Stimulated activated naive B cell treated with anti-CD40 and anti-IgM and Interleukin-4, amounts not matched to agents 10 μg/mL and 1 μg/mL and 100 μg/mL, for 72 hours (primary cell): ENCODE measurements around the gene IPO5.
"Not testable (repeated sequence)": the region's sequence is repeated elsewhere in the genome, so short reads cannot be mapped to it uniquely, and the experiment has no call there.

ENCODE experiments used
- ATAC-seq, 2 donors: fragments of 150-1000 bp; cut with Tn5 transposase; replicated peaks; 2 replicates each; pipeline ENCODE4 v1.10.0; 2021; ENCODE audit warnings: moderate library complexity in 1 of 2
- DNase-seq: peaks from one replicate; pipeline ENCODE4 v3.0.0; 2021
- H3K27ac Mint-ChIP-seq: one replicate; pipeline ENCODE4 v1.8.0; 2022; ENCODE audit warnings: mild to moderate bottlenecking, mixed read lengths
- H3K27me3 Mint-ChIP-seq, 2 donors: one replicate each; pipeline ENCODE4 v1.8.0; 2022; ENCODE audit warnings: mixed read lengths in 2 of 2
- H3K36me3 Mint-ChIP-seq, 2 donors: one replicate each; pipeline ENCODE4 v1.8.0; 2022; ENCODE audit warnings: mixed read lengths in 2 of 2, mild to moderate bottlenecking in 1 of 2
- H3K4me1 Mint-ChIP-seq, 2 donors: one replicate each; pipeline ENCODE4 v1.8.0; 2022; ENCODE audit warnings: mixed read lengths in 2 of 2, mild to moderate bottlenecking in 1 of 2
- H3K4me3 Mint-ChIP-seq, 2 donors: one replicate each; pipeline ENCODE4 v1.8.0; 2022; ENCODE audit warnings: mild to moderate bottlenecking in 2 of 2, mixed read lengths in 2 of 2, moderate library complexity in 1 of 2
- H3K9me3 Mint-ChIP-seq, 2 donors: one replicate each; pipeline ENCODE4 v1.8.0; 2022; ENCODE audit warnings: mixed read lengths in 2 of 2, mild to moderate bottlenecking in 1 of 2

IPO5 gene

DNA sequence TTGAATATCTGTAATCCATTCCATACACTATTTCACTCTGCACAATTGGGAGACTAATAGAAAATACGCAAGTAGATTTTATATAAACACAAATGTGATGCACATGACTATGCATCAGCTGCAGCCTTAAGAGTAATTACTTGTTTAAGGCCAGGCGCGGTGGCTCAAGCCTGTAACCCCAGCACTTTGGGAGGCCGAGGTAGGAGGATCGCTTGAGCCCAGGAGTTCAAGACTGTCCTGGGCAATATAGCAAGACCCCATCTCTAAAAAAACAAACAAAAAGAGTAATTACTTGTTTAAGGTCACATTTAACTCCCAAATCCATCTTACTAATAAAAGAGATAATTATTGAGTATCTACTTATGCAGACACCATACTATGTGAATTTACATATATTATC is 18.0 kb downstream of the IPO5 start:
- no peak for DNase-seq
- peaks cover 11 to 21% of the 10 kb centered on the region in 2 donors for H3K27me3 Mint-ChIP-seq
- no peaks in the 10 kb centered on the region for H3K36me3 Mint-ChIP-seq
- no peaks in the 10 kb centered on the region for H3K9me3 Mint-ChIP-seq
- ATAC-seq = no peak
- no peak overlapping the region for H3K27ac Mint-ChIP-seq
- no peak overlapping the region for H3K4me3 Mint-ChIP-seq
- peaks cover 0 to 5% of the 10 kb centered on the region in 2 donors for H3K4me1 Mint-ChIP-seq

DNA sequence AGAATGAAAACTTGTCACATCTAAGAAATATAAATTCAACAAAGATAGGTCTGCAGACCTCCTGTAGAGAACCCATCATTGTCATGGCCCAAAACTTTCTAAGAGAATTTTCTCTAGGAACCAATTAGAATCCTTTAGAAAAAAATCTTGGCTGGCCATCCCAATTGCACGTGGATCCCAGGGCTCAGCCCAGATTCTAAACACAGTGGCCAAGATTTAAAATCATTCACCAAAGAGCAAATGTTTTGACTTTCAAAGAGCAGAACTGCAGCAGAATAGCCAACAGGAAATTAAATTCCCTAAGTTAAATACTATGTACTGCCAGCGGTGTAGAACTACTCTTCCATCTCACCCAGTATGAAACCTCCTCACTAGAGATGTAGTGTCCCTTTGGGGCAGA is 21.3 kb downstream of the IPO5 start:
- H3K4me1 Mint-ChIP-seq = peaks cover 10 to 15% of the 10 kb centered on the region in 2 donors
- peaks cover 3 to 6% of the 10 kb centered on the region in 2 donors for H3K36me3 Mint-ChIP-seq
- no peaks in the 10 kb centered on the region for H3K9me3 Mint-ChIP-seq
- DNase-seq = no peak
- no peak overlapping the region for H3K27ac Mint-ChIP-seq
- no peaks in the 10 kb centered on the region for H3K27me3 Mint-ChIP-seq
- H3K4me3 Mint-ChIP-seq = no peak overlapping the region
- no peak for ATAC-seq

DNA sequence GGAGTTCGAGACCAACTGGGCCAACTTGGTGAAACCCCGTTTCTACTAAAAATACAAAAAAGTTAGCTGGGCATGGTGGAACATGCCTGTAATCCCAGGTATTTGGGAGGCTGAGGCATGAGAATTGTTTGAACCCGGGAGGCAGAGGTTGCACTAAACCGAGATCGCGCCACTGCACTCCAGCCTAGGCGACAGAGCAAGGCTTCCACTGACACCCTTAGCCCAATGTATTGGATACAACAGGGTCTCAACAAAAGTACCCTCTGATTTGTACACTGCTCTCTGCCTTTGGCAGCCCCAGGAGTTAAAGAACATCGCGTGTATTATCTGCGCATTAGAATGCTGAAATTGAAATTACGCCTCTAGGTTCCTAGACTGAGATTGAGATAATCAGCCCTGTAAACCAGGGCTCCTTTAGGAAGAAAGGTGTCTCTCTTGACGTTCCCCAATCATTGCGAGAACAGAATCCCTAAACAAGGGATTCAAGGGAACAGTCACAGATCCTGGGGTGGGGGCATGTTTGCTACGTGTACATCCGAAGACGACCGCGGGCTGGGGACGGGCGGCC is 21.9 kb downstream of the IPO5 start:
- peaks cover 10 to 15% of the 10 kb centered on the region in 2 donors for H3K4me1 Mint-ChIP-seq
- H3K27me3 Mint-ChIP-seq = no peaks in the 10 kb centered on the region
- DNase-seq = peak; percentile 4
- peak overlapping the region; percentile 97 for H3K4me3 Mint-ChIP-seq
- peaks cover 3 to 7% of the 10 kb centered on the region in 2 donors for H3K36me3 Mint-ChIP-seq
- H3K9me3 Mint-ChIP-seq = no peaks in the 10 kb centered on the region
- peak overlapping the region; percentile 100 for H3K27ac Mint-ChIP-seq
- ATAC-seq = peak; percentile 0

- no peaks in the 10 kb centered on the region for H3K27me3 Mint-ChIP-seq
- DNase-seq (peak; percentile 87), ATAC-seq (peak; percentile 91 to 93)
- H3K4me3 Mint-ChIP-seq = peak overlapping the region; percentile 97
- H3K4me1 Mint-ChIP-seq = peaks cover 12 to 17% of the 10 kb centered on the region in 2 donors
- no peaks in the 10 kb centered on the region for H3K9me3 Mint-ChIP-seq
- H3K27ac Mint-ChIP-seq = peak overlapping the region; percentile 100
- peaks cover 3 to 7% of the 10 kb centered on the region in 2 donors for H3K36me3 Mint-ChIP-seq
Measured at GRCh38 chr13:97975848-97976609, 22.6 kb downstream of the IPO5 start.

GRCh38 chr13:97976610-97977521 is 23.4 kb downstream of the IPO5 start:
- ATAC-seq (peak; percentile 44 to 57), DNase-seq (no peak)
- H3K9me3 Mint-ChIP-seq = no peaks in the 10 kb centered on the region
- peaks cover 13 to 20% of the 10 kb centered on the region in 2 donors for H3K4me1 Mint-ChIP-seq
- peak overlapping the region; percentile 94 to 97 for H3K4me3 Mint-ChIP-seq
- peaks cover 3 to 7% of the 10 kb centered on the region in 2 donors for H3K36me3 Mint-ChIP-seq
- no peaks in the 10 kb centered on the region for H3K27me3 Mint-ChIP-seq
- peak overlapping the region; percentile 96 for H3K27ac Mint-ChIP-seq

- H3K27me3 Mint-ChIP-seq = no peaks in the 10 kb centered on the region
- no peaks in the 10 kb centered on the region for H3K9me3 Mint-ChIP-seq
- H3K36me3 Mint-ChIP-seq = peaks cover 7 to 14% of the 10 kb centered on the region in 2 donors
- no peak overlapping the region for H3K4me3 Mint-ChIP-seq
- no peak overlapping the region for H3K27ac Mint-ChIP-seq
- ATAC-seq (no peak), DNase-seq (no peak)
- H3K4me1 Mint-ChIP-seq = peaks cover 15 to 20% of the 10 kb centered on the region in 2 donors
Measured at GRCh38 chr13:97977982-97978381, 24.5 kb downstream of the IPO5 start.

DNA sequence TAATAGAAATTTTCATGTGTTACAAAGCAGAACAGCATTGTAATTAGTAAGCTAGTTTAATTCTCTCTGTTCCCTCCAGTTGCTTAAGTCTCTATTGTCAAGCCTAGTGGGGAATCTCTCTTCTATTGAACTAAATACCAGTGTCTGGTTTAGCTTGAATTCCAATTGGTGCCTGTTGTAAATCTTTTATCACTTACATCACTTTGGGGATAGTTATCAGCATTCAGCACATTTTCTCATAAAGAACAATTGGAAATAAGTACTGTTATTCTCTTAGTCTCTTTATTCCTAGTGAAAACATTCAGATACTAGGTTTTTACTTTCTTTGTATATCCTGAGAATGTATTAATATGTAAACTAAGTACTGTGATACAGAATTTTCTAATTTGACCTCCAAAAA is 25.2 kb downstream of the IPO5 start:
- H3K27me3 Mint-ChIP-seq = no peaks in the 10 kb centered on the region
- no peak overlapping the region for H3K4me3 Mint-ChIP-seq
- DNase-seq (no peak), ATAC-seq (no peak)
- H3K9me3 Mint-ChIP-seq = no peaks in the 10 kb centered on the region
- H3K4me1 Mint-ChIP-seq = peaks cover 15 to 20% of the 10 kb centered on the region in 2 donors
- H3K27ac Mint-ChIP-seq = no peak overlapping the region
- peaks cover 9 to 14% of the 10 kb centered on the region in 2 donors for H3K36me3 Mint-ChIP-seq

DNA sequence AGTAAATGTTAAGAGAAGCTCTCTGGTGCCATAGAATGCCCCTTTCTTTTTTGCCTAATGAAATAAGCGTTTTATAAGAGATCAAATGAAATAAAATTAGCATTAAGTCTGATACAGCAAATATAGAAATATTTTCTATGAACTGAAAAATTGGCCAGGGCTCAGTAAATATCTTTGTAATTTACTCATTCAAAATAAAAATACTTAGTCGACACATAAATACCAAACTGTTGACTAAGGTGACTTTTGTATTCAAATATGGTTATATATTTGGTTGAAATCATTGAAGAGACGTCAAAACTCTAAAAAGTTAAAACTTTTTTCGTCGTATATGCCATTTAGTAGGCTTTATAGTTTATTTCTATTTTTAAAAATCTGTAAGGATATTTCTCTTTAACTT is 25.6 kb downstream of the IPO5 start:
- no peak for DNase-seq
- Mint-ChIP-seq H3K27me3 (no peaks in the 10 kb centered on the region), H3K4me1 (peaks cover 15 to 20% of the 10 kb centered on the region in 2 donors), H3K4me3 (no peak overlapping the region), H3K27ac (no peak overlapping the region), H3K9me3 (no peaks in the 10 kb centered on the region), H3K36me3 (peaks cover 9 to 14% of the 10 kb centered on the region in 2 donors)
- no peak for ATAC-seq

DNA sequence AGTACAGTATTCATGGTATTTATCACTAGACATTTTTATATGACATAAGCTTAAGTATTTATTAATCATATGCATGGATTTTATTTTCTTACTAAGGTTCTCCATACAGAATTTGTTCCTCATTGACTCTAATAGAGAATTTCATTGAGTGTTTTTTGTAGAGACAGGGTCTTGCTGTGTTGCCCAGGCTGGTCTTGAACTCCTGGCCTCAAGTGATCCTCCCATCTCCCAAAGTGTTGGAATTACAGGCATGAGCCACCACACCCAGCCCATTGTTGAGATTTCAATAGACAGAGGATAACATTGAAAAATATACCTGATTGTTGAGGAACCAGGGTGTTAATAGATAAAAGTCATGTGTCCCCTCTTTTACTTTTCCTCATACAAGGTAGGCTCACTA is 26.1 kb downstream of the IPO5 start:
- Mint-ChIP-seq H3K4me3 (no peak overlapping the region), H3K27ac (no peak overlapping the region), H3K4me1 (peaks cover 15 to 20% of the 10 kb centered on the region in 2 donors), H3K27me3 (no peaks in the 10 kb centered on the region), H3K9me3 (no peaks in the 10 kb centered on the region), H3K36me3 (peaks cover 12 to 17% of the 10 kb centered on the region in 2 donors)
- ATAC-seq = no peak
- no peak for DNase-seq

DNA sequence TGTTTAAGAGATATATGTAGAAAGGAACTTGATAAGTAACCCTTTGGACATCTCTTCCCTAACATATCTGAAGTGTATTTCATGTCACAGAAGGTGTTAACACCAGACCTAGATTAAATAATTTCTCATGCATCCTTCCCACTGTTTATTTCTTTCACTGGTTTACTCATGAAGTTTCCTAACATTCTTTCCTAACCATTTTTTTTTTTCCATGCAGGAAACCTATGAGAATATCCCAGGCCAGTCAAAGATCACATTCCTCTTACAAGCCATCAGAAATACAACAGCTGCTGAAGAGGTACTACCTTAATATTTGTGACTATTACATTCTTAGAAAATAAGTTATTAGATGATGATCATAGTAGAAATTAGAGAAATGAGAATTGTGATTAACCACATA is 28.8 kb downstream of the IPO5 start:
- ATAC-seq = no peak
- Mint-ChIP-seq H3K36me3 (peaks cover 25 to 33% of the 10 kb centered on the region in 2 donors), H3K27me3 (no peaks in the 10 kb centered on the region), H3K4me1 (peaks cover 12 to 24% of the 10 kb centered on the region in 2 donors), H3K27ac (no peak overlapping the region), H3K4me3 (no peak overlapping the region), H3K9me3 (no peaks in the 10 kb centered on the region)
- DNase-seq = no peak

DNA sequence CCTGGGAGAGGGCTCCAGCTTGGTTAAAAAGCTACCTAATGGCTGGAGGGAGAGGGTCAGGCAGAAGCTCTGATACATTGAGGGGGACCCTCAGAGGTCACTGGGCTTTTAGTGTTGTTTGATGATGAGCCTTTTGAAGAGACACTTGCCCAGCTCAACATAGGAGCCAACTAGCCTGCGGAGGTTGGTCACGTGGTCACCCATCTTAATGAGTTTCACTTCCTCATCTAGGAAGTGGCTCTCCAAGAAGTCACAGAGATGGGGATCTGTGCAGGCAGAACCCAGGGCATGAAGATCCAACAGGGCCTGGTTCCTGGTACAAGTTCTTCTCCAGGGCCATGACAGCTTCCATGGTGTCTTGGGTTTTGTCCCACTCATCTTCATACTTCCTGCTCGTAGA is 33.4 kb downstream of the IPO5 start:
- DNase-seq = peak; percentile 27
- Mint-ChIP-seq H3K27me3 (no peaks in the 10 kb centered on the region), H3K4me1 (peaks cover 4 to 8% of the 10 kb centered on the region in 2 donors), H3K27ac (no peak overlapping the region), H3K4me3 (no peak overlapping the region), H3K9me3 (no peaks in the 10 kb centered on the region), H3K36me3 (peaks cover 33 to 43% of the 10 kb centered on the region in 2 donors)
- ATAC-seq = peak; percentile 87 to 88

DNA sequence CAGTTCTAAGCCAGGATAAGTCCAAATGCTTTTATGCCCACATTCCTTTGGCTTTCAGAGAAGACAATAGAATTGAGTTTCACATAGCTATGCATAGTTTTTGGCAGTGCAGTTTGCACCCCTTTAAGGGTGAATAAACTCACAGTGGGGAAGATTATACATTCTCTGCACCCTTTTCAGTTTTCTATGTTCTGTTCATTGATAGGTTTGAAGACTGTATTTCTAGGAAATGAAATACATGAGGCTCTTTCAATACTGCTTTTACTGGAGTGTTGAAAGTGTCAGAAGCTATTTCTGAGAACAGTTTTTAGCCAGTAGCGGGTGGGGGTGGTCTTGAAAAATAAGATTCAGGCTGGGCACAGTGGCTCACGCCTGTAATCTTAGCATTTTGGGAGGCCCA is 46.2 kb downstream of the IPO5 start:
- ATAC-seq (no peak), DNase-seq (no peak)
- Mint-ChIP-seq H3K27me3 (no peaks in the 10 kb centered on the region), H3K36me3 (peaks cover 50 to 52% of the 10 kb centered on the region in 2 donors), H3K4me1 (peaks cover 0 to 4% of the 10 kb centered on the region in 2 donors), H3K27ac (no peak overlapping the region), H3K4me3 (no peak overlapping the region), H3K9me3 (no peaks in the 10 kb centered on the region)

GRCh38 chr13:98004107-98004506 is 50.6 kb downstream of the IPO5 start:
- no peak overlapping the region for H3K4me3 Mint-ChIP-seq
- H3K27me3 Mint-ChIP-seq = no peaks in the 10 kb centered on the region
- H3K4me1 Mint-ChIP-seq = peaks cover 0 to 4% of the 10 kb centered on the region in 2 donors
- peaks cover 60 to 63% of the 10 kb centered on the region in 2 donors for H3K36me3 Mint-ChIP-seq
- ATAC-seq (no peak), DNase-seq (no peak)
- no peaks in the 10 kb centered on the region for H3K9me3 Mint-ChIP-seq
- peak overlapping the region; percentile 9 for H3K27ac Mint-ChIP-seq

DNA sequence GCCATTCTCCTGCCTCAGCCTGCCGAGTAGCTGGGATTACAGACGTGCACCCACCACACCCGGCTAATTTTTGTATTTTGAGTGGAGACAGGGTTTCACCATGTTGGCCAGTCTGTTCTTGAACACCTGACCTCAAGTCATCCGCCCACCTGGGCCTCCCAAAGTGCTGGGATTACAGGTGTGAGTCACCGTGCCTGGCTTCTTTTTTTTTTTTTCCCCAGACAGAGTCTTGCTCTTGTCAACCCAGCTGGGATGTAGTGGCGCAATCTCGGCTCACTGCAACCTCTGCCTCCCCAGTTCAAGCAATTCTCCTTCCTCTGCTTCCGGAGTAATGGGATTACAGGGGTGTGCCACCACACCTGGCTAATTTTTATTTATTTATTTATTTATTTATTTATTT is 51.5 kb downstream of the IPO5 start:
- not testable (repeated sequence) for H3K9me3 Mint-ChIP-seq, H3K27ac Mint-ChIP-seq, H3K4me3 Mint-ChIP-seq, H3K27me3 Mint-ChIP-seq, H3K4me1 Mint-ChIP-seq, DNase-seq, ATAC-seq
- peaks cover 63 to 66% of the 10 kb centered on the region in 2 donors for H3K36me3 Mint-ChIP-seq
